A549 treated with Mapracorat at 1 μM for 4 hours (cell line): Measurements from ENCODE around the gene SRD5A2. TPM values are rescaled to one million over a fixed set of nuclear protein-coding genes. Genes with fewer than 3 reads are reported as not detected.

Source experiments
- total RNA-seq: library from RNA; stranded (reverse); fragments of 200-300 nt; extraction: Qiagen RNA extraction; gene quantifications from 5 replicates; pipeline ENCODE4 v1.2.3, GENCODE V29; 2022

The SRD5A2 gene, protein sequence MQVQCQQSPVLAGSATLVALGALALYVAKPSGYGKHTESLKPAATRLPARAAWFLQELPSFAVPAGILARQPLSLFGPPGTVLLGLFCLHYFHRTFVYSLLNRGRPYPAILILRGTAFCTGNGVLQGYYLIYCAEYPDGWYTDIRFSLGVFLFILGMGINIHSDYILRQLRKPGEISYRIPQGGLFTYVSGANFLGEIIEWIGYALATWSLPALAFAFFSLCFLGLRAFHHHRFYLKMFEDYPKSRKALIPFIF
- total RNA-seq, result 0.03 to 0.04 TPM (median 0.03 TPM) in 3 of 5 replicates, not detected in the others

DNA sequence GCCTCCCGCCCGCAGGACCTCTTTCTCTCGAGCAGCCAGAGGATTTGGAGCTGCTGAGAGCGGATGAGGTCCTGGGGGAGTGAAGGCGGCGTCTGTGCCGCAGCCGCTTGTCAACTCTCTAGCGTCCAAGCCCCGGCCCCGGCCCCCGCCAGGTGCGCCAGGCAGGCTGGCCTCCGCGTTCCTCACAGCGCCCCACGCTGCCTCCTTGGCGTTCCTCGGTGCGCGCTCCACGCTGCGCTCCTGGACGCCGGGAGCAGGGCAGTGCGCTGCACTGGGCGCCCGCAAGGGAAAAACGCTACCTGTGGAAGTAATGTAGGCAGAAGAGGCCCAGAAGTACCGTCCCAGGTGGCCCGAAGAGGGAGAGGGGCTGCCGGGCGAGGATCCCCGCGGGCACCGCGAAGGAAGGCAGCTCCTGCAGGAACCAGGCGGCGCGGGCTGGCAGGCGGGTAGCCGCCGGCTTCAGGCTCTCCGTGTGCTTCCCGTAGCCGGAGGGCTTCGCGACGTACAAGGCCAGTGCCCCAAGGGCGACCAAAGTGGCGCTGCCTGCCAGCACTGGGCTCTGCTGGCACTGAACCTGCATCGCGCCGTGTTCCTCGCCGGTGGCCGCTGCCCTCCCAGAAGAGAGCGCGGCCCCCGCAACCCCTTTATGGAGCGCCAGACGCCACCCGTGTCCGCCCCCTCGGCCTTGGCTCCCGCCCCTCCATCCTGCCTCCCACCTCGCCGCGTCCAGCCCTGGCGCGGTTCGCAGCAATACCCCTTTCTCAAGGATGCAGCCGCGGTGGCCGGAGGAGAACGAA is at the start of gene SRD5A2:
Gene SRD5A2 (minus strand): TSS at position 618 of the 797 bp plus-strand sequence. CDS start 38 bp downstream, at position 580.

Other genes starting within 250 kb of the SRD5A2 start
- gene XDH, start 166.2 kb downstream of the SRD5A2 start, total RNA-seq, result 1.1 to 1.7 TPM (median 1.1 TPM) in 5 replicates